Skin epidermis (tissue), 12 donors: ENCODE results near the gene DCLRE1B.
"Not testable (repeated sequence)": the region's sequence is repeated elsewhere in the genome, so short reads cannot be mapped to it uniquely, and the experiment has no call there.

Experiments
- H3K27ac ChIP-seq, 21 experiments: fragments of 200-600 bp; sonication (generic) in 11 of 21; one replicate each; pipeline ENCODE4 v1.5.0; 2020; ENCODE audit warnings: mild to moderate bottlenecking in 3 of 21, inconsistent platforms in 2 of 21, moderate library complexity in 2 of 21
- H3K4me3 ChIP-seq, 7 experiments: fragments of 200-600 bp; sonication (generic) in 2 of 7; one replicate each; pipeline ENCODE4 v1.5.0; 2020; ENCODE audit warnings: inconsistent platforms in 2 of 7, mild to moderate bottlenecking in 2 of 7, moderate library complexity in 1 of 7

The DCLRE1B gene

GRCh38 chr1:113943028-113943811, 38.1 kb downstream of the DCLRE1B start:
- H3K4me3 ChIP-seq: no peak overlapping the region
- no peak overlapping the region for H3K27ac ChIP-seq

DNA sequence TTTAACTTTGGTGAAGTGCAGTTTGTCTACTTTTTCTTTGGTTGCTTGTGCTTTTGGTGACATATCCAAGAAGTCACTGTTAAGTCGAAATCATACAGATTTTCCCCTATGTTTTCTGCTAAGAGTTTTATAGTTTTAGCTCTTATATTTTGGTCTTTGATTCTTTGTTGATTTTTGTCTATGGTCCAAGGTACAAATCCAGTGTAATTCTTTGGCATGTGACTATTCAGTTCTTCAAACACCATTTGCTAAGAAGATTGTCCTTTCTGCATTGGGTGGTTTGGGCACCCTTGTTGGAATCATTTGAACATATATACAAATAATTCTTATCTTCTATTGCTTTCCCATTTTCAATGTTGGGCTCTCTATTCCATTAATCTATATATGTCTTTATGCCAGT, 40.2 kb downstream of the DCLRE1B start:
- Histone ChIP-seq H3K27ac (no peak overlapping the region), H3K4me3 (no peak overlapping the region)

DNA sequence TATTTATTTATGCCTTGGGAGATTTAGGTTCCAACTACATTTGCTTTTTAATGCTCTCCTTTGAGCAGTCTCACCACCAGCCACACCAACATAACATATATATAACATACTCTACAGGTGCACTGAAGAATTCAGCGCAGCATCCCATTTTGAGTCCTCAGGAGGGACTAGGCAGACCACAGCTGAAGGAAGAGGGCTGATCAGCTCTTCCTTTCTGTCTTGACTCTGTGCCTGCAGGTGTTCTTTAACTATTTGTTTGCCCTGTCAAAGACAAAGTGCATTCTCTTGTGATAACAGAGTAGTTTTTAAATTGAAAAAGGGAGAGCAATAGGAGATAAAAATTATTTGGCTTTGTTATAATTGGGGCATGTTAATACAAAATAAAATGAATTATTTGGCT, 41.0 kb downstream of the DCLRE1B start:
- H3K27ac ChIP-seq: peak overlapping the region in 1 of 21 experiments; percentile 54
- no peak overlapping the region for H3K4me3 ChIP-seq

- H3K4me3 ChIP-seq: no peak overlapping the region
- peak overlapping the region in 15 of 21 experiments; percentile 5 to 80 (median 52) for H3K27ac ChIP-seq
Measured at GRCh38 chr1:113946678-113947387, 41.7 kb downstream of the DCLRE1B start.

GRCh38 chr1:113947388-113948107, 42.4 kb downstream of the DCLRE1B start:
- Histone ChIP-seq H3K27ac (peak overlapping the region in 16 of 21 experiments; percentile 5 to 80 (median 40)), H3K4me3 (no peak overlapping the region)

DNA sequence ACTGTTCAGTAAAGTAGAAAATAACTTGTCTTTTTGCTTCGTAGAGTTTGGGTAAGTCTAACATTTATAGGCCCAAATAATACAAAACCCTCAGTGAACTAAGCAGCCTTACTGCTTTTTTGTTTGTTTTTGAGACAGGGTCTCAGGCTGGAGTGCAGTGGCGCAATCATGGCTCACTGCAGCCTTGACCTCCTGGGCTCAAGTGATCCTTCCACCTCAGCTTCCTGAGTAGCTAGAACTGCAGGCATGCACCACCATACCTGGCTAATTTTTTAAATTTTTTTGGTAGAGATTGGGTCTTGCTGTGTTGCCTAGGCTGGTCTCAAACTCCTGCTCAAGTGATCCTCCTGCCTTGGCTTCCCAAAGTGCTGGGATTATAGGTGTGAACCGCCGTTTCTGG, 43.0 kb downstream of the DCLRE1B start:
- peak overlapping the region in 12 of 21 experiments; percentile 5 to 80 (median 48) for H3K27ac ChIP-seq
- not testable (repeated sequence) for H3K4me3 ChIP-seq

GRCh38 chr1:113949007-113949406, 43.9 kb downstream of the DCLRE1B start:
- H3K27ac ChIP-seq: no peak overlapping the region

DNA sequence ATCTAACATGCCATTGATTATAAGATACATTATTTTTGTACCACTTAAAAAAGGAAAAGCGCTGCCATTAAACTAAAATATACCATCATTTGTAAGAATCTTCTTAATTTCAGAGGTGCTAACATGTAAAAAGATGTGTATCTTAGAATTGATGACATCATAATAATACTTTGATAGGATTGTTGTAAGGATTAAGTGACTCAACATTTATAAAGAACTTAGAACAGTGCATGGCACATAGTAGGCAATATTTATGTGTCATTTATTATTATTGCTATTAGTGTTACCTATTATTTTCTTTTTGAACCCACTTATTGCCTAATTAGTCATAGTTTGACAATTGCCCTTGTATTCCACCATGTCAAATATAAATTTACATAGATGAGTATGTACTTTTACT, 45.8 kb downstream of the DCLRE1B start:
- H3K4me3 ChIP-seq: no peak overlapping the region
- H3K27ac ChIP-seq: no peak overlapping the region

More at GRCh38 chr1:113949007-113949406, 43.9 kb downstream of the DCLRE1B start:
- no peak overlapping the region for H3K4me3 ChIP-seq

DNA sequence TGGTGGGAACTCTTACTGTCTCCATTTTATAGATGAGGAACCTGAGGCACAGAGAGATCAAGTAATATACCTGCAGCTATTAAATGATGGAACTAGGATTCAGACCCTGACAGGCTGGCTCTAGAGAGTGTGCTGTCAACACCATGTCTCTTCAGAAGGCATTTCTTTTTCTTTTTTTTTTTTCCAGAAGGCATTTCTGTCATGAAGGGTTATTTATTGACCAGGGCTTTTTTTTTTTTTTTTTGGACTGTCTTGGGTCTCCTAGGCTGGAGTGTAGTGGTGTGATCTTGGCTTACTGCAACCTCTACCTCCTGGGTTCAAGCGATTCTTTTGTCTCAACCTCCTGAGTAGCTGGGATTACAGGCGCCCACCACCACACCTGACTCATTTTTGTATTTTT, 46.6 kb downstream of the DCLRE1B start:
- no peak overlapping the region for H3K4me3 ChIP-seq
- H3K27ac ChIP-seq: no peak overlapping the region

DNA sequence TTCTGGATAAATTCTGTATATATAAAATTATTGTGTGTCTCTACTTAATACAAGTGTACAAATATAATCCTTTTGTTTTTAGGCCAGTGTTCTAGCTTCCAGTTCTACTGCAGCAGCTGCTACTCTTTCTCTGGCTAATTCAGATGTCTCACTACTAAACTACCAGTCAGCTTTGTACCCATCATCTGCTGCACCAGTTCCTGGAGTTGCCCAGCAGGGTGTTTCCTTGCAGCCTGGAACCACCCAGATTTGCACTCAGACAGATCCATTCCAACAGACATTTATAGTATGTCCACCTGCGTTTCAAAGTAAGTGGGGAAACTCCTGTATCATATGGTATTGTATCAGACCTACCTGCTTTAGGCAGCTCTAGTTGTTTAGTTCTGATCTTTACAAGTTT, 52.9 kb downstream of the DCLRE1B start:
- no peak overlapping the region for H3K4me3 ChIP-seq
- H3K27ac ChIP-seq: no peak overlapping the region

DNA sequence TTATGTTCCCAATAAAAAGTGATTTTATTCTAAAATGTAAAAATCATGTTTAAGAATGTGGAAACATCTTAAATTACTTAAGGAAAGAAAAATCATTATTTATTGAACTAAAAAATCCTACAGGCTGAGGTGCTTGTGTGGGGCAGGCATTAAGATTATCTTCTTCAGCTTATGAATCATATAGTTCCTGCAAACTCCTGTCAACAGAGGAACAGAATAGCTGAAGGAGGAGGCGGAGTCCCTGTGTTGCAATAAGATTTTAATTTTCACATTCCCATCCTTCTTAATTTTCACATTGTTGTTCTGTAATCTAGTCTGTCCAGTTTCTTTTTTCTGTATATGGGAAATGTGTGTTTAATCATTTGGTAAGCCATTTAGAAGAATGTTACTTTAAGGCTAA, 53.6 kb downstream of the DCLRE1B start:
- H3K27ac ChIP-seq: no peak overlapping the region

GRCh38 chr1:113963281-113963906, 58.3 kb downstream of the DCLRE1B start:
- H3K4me3 ChIP-seq: no peak overlapping the region
- H3K27ac ChIP-seq: no peak overlapping the region

More for the DNA sequence above, 53.6 kb downstream of the DCLRE1B start:
- no peak overlapping the region for H3K4me3 ChIP-seq
